Heart left ventricle (tissue), 13 donors: ENCODE results near the gene RFESD.

Experiments
- POLR2A ChIP-seq, 2 donors: fragments of 450-650 bp; IDR thresholded peaks; one replicate each; pipeline ENCODE4 v1.6.1; 2017; ENCODE audit warnings: antibody characterized with exemption in 2 of 2, mild to moderate bottlenecking in 2 of 2, moderate library complexity in 2 of 2
- TF ChIP-seq, protein P1 (sequence below), 12 donors: fragments of 200-600 bp; sonication (generic) in 4 of 12; IDR thresholded peaks; one replicate each; pipeline versions ENCODE4 v1.5.0 to v1.8.0; 2018 to 2022; ENCODE audit warnings: antibody characterized with exemption in 12 of 12, mild to moderate bottlenecking in 5 of 12
- donor health status: ischemic (EF 13 %, LVEDD 7.1; RV severe dilation, severe dysfunction).
- donor health status: DM: no; HTN: yes; CAD: no.
- donor health status: DM: no; HTN: no; CAD: no.
- donor health status: ischemic (EF 25% LVEDD 6.9; RV normal size, moderate dysfunction).
- donor health status: ischemic (EF 25% LVEDD 5.7; RV mildly dilated, moderate dysfunction).
- donor health status: ischemic (EF 35%, LVEDD 5.7; RV mildly dilated, moderate dysfunction).
- donor health status: nonischemic (EF 11% LVEDD 7.7; RV severe dilation, severe dysfunction).
- donor health status: DM: yes; HTN: yes; CAD: no.
- donor health status: PGD.
- donor health status: ischemic (EF 29% LVEDD 5.4; RV normal size, mild dysfunction).
- donor health status: nonischemic (EF 23%, LVEDD 6.1; RV moderate dilation, normal function).

DNA sequence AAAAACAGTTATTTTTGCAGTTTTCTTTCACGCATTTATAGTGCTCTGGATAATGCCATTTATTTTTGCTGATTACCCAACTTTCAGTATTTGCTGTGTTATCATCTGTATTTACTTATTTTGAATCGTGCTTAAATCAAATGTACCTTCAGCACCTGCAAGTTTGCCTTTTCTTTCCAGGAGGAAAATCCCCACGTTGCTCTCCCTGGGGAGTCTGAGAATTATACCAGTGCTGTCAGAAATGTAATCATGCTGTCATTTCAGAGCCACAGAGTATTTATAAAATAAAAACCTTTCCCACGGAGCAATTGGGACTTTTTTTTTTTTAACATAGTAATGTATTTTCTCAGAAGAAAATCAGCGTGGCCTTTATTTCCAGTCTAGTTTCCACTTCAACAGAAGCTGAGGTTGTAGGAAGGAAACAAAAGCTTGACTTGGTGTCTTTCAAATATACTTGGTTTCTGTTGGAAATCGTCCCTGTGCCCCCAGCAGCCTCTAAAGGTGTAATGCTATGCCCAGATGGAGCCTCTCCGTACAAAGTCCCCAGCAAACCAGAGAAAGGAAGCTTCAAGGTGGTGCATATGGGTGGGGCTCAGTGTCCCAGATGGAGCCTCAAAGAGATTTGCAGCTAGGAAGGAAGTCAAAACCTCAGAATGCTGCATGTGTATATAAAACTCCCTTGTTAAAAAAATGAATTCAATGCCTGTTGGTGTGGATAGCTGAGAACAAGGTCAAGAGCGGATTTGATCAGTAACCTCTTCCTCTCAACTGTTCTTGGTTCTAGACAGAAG, 24.5 kb upstream of the RFESD start:
- TF ChIP-seq, protein P1, sequence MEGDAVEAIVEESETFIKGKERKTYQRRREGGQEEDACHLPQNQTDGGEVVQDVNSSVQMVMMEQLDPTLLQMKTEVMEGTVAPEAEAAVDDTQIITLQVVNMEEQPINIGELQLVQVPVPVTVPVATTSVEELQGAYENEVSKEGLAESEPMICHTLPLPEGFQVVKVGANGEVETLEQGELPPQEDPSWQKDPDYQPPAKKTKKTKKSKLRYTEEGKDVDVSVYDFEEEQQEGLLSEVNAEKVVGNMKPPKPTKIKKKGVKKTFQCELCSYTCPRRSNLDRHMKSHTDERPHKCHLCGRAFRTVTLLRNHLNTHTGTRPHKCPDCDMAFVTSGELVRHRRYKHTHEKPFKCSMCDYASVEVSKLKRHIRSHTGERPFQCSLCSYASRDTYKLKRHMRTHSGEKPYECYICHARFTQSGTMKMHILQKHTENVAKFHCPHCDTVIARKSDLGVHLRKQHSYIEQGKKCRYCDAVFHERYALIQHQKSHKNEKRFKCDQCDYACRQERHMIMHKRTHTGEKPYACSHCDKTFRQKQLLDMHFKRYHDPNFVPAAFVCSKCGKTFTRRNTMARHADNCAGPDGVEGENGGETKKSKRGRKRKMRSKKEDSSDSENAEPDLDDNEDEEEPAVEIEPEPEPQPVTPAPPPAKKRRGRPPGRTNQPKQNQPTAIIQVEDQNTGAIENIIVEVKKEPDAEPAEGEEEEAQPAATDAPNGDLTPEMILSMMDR (IDR thresholded peaks at IDR 0.05) = no peak
- no peak for TF ChIP-seq POLR2A (IDR thresholded peaks at IDR 0.05)
